GM23338 (cell line): ENCODE measurements around the gene UGT1A10.
"Not testable (repeated sequence)": the region's sequence is repeated elsewhere in the genome, so short reads cannot be mapped to it uniquely, and the experiment has no call there.

Experiments used
- CREB1 ChIP-seq: fragments of 250-450 bp; sonication (Bioruptor Pico); IDR thresholded peaks from 2 replicates; pipeline ENCODE4 v1.5.0; 2020; ENCODE audit warnings: low read depth, mild to moderate bottlenecking, moderate library complexity
- CTCF ChIP-seq, 2 experiments: fragments of 200-600 bp in 1 of 2; sonication (generic) in 1 of 2; conservative IDR thresholded peaks; 2 replicates each; pipeline versions ENCODE4 v1.5.1 to v1.6.1; 2016 to 2017; ENCODE audit warnings: antibody characterized with exemption in 2 of 2, low read depth in 2 of 2, mild to moderate bottlenecking in 2 of 2, moderate library complexity in 1 of 2
- EZH2 ChIP-seq: fragments of 200-600 bp; sonication (generic); IDR thresholded peaks from one replicate; pipeline ENCODE4 v1.8.0; 2017; ENCODE audit warnings: antibody characterized with exemption, mild to moderate bottlenecking, low read depth; ENCODE audit not compliant: unreplicated experiment

- not testable (repeated sequence) for TF ChIP-seq CTCF (conservative IDR thresholded peaks at IDR 0.05; ENCODE audit: low read depth in 2 of 2); EZH2; CREB1 (CRISPR knock-in tag)
Observed at GRCh38 chr2:233751212-233752009, 115.2 kb downstream of the UGT1A10 start.
